ENCODE measurements around the gene GALNS. TPM values are rescaled to one million over a fixed set of nuclear protein-coding genes. Genes with fewer than 3 reads are reported as not detected.

The GALNS gene
- total and polyA plus RNA-seq, 2 donors (not counting 1 experiment from before 2014, with no cell fraction given), result 10.6 to 29.6 TPM

DNA sequence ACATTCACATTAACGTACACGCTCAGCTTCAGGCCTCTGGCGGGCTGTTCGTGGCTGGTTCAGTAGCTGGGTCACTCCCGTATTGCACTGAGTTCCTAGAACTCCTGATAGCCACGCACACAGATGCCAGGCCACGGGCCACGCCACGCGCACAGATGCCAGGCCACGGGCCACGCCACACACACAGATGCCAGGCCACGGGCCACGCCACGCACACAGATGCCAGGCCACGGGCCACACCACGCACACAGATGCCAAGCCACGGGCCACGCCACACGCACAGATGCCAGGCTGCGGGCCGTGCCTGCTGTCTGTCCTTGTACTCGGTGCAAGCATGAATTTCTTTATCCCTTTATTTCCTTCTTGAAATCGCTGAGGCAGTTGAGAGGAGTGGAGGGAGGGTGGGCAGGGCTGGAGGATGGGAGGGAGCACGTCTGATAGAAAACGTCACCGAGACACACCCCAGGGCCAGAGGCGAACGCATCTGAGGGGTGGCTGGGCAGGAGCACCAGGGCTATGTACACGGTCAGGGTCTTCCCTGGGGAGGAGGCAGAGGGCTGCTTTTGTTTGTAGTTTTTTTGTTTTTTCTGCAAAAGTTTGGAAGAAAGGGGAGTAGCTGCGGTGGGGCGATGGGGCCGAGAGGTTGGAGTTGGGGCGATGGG lies 18.3 kb upstream of the GALNS start:
- no peak overlapping the region for H3K4me2 ChIP-seq (ENCODE audit: extremely low read depth, insufficient read depth, low read length)
- no peak overlapping the region for H3K27ac ChIP-seq (ENCODE audit: insufficient read depth, low read length)
- no peaks in the 10 kb centered on the region for H4K20me1 ChIP-seq (ENCODE audit: control insufficient read depth, extremely low read depth, insufficient read depth, low read length)
- no peak for TF ChIP-seq EZH2 (IDR thresholded peaks at IDR 0.05; ENCODE audit: low read length, missing control alignments)
- TF ChIP-seq, protein P1, sequence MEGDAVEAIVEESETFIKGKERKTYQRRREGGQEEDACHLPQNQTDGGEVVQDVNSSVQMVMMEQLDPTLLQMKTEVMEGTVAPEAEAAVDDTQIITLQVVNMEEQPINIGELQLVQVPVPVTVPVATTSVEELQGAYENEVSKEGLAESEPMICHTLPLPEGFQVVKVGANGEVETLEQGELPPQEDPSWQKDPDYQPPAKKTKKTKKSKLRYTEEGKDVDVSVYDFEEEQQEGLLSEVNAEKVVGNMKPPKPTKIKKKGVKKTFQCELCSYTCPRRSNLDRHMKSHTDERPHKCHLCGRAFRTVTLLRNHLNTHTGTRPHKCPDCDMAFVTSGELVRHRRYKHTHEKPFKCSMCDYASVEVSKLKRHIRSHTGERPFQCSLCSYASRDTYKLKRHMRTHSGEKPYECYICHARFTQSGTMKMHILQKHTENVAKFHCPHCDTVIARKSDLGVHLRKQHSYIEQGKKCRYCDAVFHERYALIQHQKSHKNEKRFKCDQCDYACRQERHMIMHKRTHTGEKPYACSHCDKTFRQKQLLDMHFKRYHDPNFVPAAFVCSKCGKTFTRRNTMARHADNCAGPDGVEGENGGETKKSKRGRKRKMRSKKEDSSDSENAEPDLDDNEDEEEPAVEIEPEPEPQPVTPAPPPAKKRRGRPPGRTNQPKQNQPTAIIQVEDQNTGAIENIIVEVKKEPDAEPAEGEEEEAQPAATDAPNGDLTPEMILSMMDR (conservative IDR thresholded peaks at IDR 0.05 in 1 of 2, IDR thresholded peaks at IDR 0.05 in 1 of 2; ENCODE audit: low read depth in 1 of 2, low read length in 2 of 2), result no peak
- H3K36me3 ChIP-seq (ENCODE audit: control insufficient read depth, insufficient read depth, low read length), result no peaks in the 10 kb centered on the region
- H3K27me3 ChIP-seq (ENCODE audit: control insufficient read depth, insufficient read depth, low read length), result peaks cover 6% of the 10 kb centered on the region
- no peak for DNase-seq (ENCODE audit: low read depth in 2 of 2)
- no peak overlapping the region for H3K4me3 ChIP-seq (replicated peaks in 1 of 4; ENCODE audit: control extremely low read depth in 1 of 4, insufficient read depth in 1 of 4, low read depth in 3 of 4, low read length in 4 of 4)
- H3K9ac ChIP-seq (ENCODE audit: insufficient read depth, low read length), result no peak overlapping the region
- no peaks in the 10 kb centered on the region for H3K9me3 ChIP-seq (ENCODE audit: control insufficient read depth, insufficient read depth, low read depth, low read length)
- H3K4me1 ChIP-seq (ENCODE audit: control insufficient read depth, extremely low read depth, insufficient read depth, low read length), result no peaks in the 10 kb centered on the region
- no peak overlapping the region for H2AFZ ChIP-seq (ENCODE audit: low read length)
- H3K79me2 ChIP-seq (ENCODE audit: control insufficient read depth, insufficient read depth, low read length), result no peaks in the 10 kb centered on the region

DNA sequence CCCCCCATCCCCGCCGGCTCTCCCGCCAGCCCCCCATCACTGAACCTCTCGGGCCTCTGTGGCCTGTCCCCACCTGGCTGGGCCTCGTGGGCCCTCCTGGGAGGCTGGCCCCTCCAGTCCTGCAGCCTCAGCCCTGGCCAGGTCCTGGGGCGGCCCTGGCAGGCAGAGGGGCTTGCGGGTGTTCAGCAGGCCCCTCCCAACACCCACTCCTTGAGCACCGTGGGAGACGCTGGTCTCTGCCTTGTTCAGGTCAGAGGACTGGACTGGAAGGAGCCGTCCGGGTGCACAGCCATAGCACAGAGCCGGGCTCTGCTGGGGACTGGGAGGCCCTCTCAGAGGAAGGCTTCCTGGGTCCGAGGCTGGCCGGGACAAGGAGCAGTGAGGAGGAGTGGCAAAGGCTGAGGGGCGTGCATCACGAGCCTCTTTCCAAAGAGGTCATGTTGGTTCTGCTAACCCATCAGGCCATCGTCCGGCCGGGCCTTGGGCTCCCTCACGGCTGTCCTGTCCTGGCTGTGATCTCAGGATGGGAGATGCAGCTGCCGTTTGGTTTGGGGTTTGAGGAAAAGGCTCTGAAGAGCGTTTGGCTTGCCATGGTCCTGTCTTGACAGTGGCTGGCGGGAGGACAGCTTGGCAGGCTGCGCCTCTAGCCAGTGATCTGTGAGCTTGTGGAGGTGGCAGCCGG lies 16.0 kb upstream of the GALNS start:
- H3K4me2 ChIP-seq (ENCODE audit: extremely low read depth, insufficient read depth, low read length), result no peak overlapping the region
- H3K9me3 ChIP-seq (ENCODE audit: control insufficient read depth, insufficient read depth, low read depth, low read length), result no peaks in the 10 kb centered on the region
- H3K4me1 ChIP-seq (ENCODE audit: control insufficient read depth, extremely low read depth, insufficient read depth, low read length), result no peaks in the 10 kb centered on the region
- no peak for DNase-seq (ENCODE audit: low read depth in 2 of 2)
- TF ChIP-seq EZH2 (IDR thresholded peaks at IDR 0.05; ENCODE audit: low read length, missing control alignments), result no peak
- no peaks in the 10 kb centered on the region for H3K36me3 ChIP-seq (ENCODE audit: control insufficient read depth, insufficient read depth, low read length)
- H3K27ac ChIP-seq (ENCODE audit: insufficient read depth, low read length), result no peak overlapping the region
- H3K79me2 ChIP-seq (ENCODE audit: control insufficient read depth, insufficient read depth, low read length), result no peaks in the 10 kb centered on the region
- no peak overlapping the region for H2AFZ ChIP-seq (ENCODE audit: low read length)
- no peak overlapping the region for H3K4me3 ChIP-seq (replicated peaks in 1 of 4; ENCODE audit: control extremely low read depth in 1 of 4, insufficient read depth in 1 of 4, low read depth in 3 of 4, low read length in 4 of 4)
- no peaks in the 10 kb centered on the region for H4K20me1 ChIP-seq (ENCODE audit: control insufficient read depth, extremely low read depth, insufficient read depth, low read length)
- peaks cover 12% of the 10 kb centered on the region for H3K27me3 ChIP-seq (ENCODE audit: control insufficient read depth, insufficient read depth, low read length)
- H3K9ac ChIP-seq (ENCODE audit: insufficient read depth, low read length), result no peak overlapping the region

DNA sequence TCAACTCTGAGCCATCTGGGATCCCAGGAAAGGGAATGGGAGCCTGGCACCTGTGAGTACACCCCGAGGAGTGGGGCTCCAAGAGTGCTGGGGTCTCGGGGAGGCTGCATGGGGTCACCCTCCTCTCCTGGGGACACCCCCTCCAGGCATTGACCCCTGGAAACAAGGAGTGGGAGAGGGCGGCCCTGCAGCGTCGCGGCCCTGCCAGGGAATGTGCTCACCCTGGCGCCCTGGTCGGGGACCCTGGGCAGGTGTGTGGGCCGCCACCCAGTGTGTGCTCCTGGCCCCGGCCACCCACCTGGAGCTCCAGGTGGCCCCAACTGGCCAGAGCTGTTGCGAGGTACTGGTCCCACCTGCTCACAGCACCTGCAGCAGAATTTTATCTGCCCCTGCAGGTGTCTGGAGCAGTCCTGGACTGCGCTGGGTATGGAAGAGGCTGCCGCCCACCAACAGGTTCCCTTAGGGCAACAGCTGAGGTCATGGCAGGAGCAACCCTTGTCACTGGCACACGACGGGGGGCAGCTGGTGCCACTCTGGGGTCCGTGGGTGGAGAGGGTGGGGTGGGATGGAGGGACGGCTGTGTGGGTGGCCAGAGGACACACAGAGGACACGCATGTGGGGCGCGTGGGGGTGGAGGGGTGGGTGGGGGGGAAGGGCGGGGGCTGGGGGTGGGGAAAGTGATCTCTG lies 15.1 kb upstream of the GALNS start:
- H3K4me2 ChIP-seq (ENCODE audit: extremely low read depth, insufficient read depth, low read length), result no peak overlapping the region
- no peak for DNase-seq (ENCODE audit: low read depth in 2 of 2)
- H3K4me3 ChIP-seq (replicated peaks in 1 of 4; ENCODE audit: control extremely low read depth in 1 of 4, insufficient read depth in 1 of 4, low read depth in 3 of 4, low read length in 4 of 4), result no peak overlapping the region
- H4K20me1 ChIP-seq (ENCODE audit: control insufficient read depth, extremely low read depth, insufficient read depth, low read length), result no peaks in the 10 kb centered on the region
- H3K27me3 ChIP-seq (ENCODE audit: control insufficient read depth, insufficient read depth, low read length), result peaks cover 12% of the 10 kb centered on the region
- H3K9ac ChIP-seq (ENCODE audit: insufficient read depth, low read length), result no peak overlapping the region
- no peak overlapping the region for H3K27ac ChIP-seq (ENCODE audit: insufficient read depth, low read length)
- TF ChIP-seq, protein P1 (conservative IDR thresholded peaks at IDR 0.05 in 1 of 2, IDR thresholded peaks at IDR 0.05 in 1 of 2; ENCODE audit: low read depth in 1 of 2, low read length in 2 of 2), result no peak
- TF ChIP-seq EZH2 (IDR thresholded peaks at IDR 0.05; ENCODE audit: low read length, missing control alignments), result no peak
- H3K4me1 ChIP-seq (ENCODE audit: control insufficient read depth, extremely low read depth, insufficient read depth, low read length), result no peaks in the 10 kb centered on the region
- H2AFZ ChIP-seq (ENCODE audit: low read length), result no peak overlapping the region
- H3K79me2 ChIP-seq (ENCODE audit: control insufficient read depth, insufficient read depth, low read length), result no peaks in the 10 kb centered on the region
- no peaks in the 10 kb centered on the region for H3K36me3 ChIP-seq (ENCODE audit: control insufficient read depth, insufficient read depth, low read length)
- no peaks in the 10 kb centered on the region for H3K9me3 ChIP-seq (ENCODE audit: control insufficient read depth, insufficient read depth, low read depth, low read length)
